Trophoblast cell (in vitro differentiated cells and primary cell): ENCODE measurements around the gene SMYD3.

Experiments used
- DNase-seq, 2 donors: peaks; one replicate each; pipeline ENCODE4 v3.0.0-alpha.2; 2016
- H2AFZ ChIP-seq: 2 replicates; pipeline ENCODE4 v1.6.1; 2013; ENCODE audit warnings: low read length, moderate library complexity, mild to moderate bottlenecking; ENCODE audit not compliant: insufficient read depth, poor library complexity
- H2AK5ac ChIP-seq: 2 replicates; pipeline ENCODE4 v1.6.1; 2013; ENCODE audit warnings: mild to moderate bottlenecking, low read length
- H2BK120ac ChIP-seq: 2 replicates; pipeline ENCODE4 v1.6.1; 2013; ENCODE audit warnings: low read length, mild to moderate bottlenecking, moderate library complexity; ENCODE audit not compliant: insufficient read depth, poor library complexity
- H2BK12ac ChIP-seq: 2 replicates; pipeline ENCODE4 v1.6.1; 2013; ENCODE audit warnings: mild to moderate bottlenecking, low read length, moderate library complexity
- H2BK5ac ChIP-seq: 2 replicates; pipeline ENCODE4 v1.6.1; 2013; ENCODE audit warnings: low read length, low read depth, moderate library complexity, mild to moderate bottlenecking; ENCODE audit not compliant: poor library complexity
- H3K14ac ChIP-seq: 2 replicates; pipeline ENCODE4 v1.6.1; 2013; ENCODE audit warnings: mild to moderate bottlenecking, low read length
- H3K18ac ChIP-seq: 2 replicates; pipeline ENCODE4 v1.6.1; 2013; ENCODE audit warnings: mild to moderate bottlenecking, low read length
- H3K23ac ChIP-seq: 2 replicates; pipeline ENCODE4 v1.6.1; 2013; ENCODE audit warnings: low read length
- H3K27ac ChIP-seq: 2 replicates; pipeline ENCODE4 v1.5.1; 2013; ENCODE audit warnings: low read depth, mild to moderate bottlenecking, inconsistent platforms, low read length, moderate library complexity
- H3K27me3 ChIP-seq: 2 replicates; pipeline ENCODE4 v1.6.1; 2013; ENCODE audit warnings: inconsistent platforms, mild to moderate bottlenecking, low read length, moderate library complexity; ENCODE audit not compliant: insufficient read depth
- H3K36me3 ChIP-seq, 2 experiments: 1 replicate in 1 of 2; 2 replicates in 1 of 2; pipeline ENCODE4 v1.6.1; 2013; ENCODE audit warnings: low read length in 2 of 2, mild to moderate bottlenecking in 2 of 2, moderate library complexity in 1 of 2; ENCODE audit not compliant: insufficient read depth in 2 of 2, control insufficient read depth in 1 of 2
- H3K4ac ChIP-seq: 2 replicates; pipeline ENCODE4 v1.6.1; 2013; ENCODE audit warnings: low read depth, mild to moderate bottlenecking, low read length, moderate library complexity
- H3K4me1 ChIP-seq, 2 experiments: 1 replicate in 1 of 2; 2 replicates in 1 of 2; pipeline ENCODE4 v1.6.1; 2013; ENCODE audit warnings: low read length in 2 of 2, mild to moderate bottlenecking in 2 of 2, moderate library complexity in 1 of 2; ENCODE audit not compliant: insufficient read depth in 2 of 2, control insufficient read depth in 1 of 2
- H3K4me2 ChIP-seq: 2 replicates; pipeline ENCODE4 v1.6.1; 2013; ENCODE audit warnings: inconsistent platforms, mild to moderate bottlenecking, low read length, moderate library complexity
- H3K4me3 ChIP-seq: 2 replicates; pipeline ENCODE4 v1.5.1; 2013; ENCODE audit warnings: mild to moderate bottlenecking, low read depth, low read length, inconsistent platforms
- H3K79me1 ChIP-seq: one replicate; pipeline ENCODE4 v1.6.1; 2013; ENCODE audit warnings: low read length
- H3K79me2 ChIP-seq: 2 replicates; pipeline ENCODE4 v1.6.1; 2013; ENCODE audit warnings: low read length, mild to moderate bottlenecking; ENCODE audit not compliant: control insufficient read depth, insufficient read depth, poor library complexity
- H3K9ac ChIP-seq: 2 replicates; pipeline ENCODE4 v1.6.1; 2013; ENCODE audit warnings: mild to moderate bottlenecking, low read length
- H3K9me3 ChIP-seq: 2 replicates; pipeline ENCODE4 v1.6.1; 2013; ENCODE audit warnings: low read depth, mild to moderate bottlenecking, control low read depth, inconsistent platforms, low read length; ENCODE audit not compliant: insufficient read depth
- H4K12ac ChIP-seq: 2 replicates; pipeline ENCODE4 v1.6.1; 2013; ENCODE audit warnings: low read depth, mild to moderate bottlenecking, low read length, moderate library complexity
- H4K8ac ChIP-seq: 2 replicates; pipeline ENCODE4 v1.6.1; 2013; ENCODE audit warnings: low read depth, mild to moderate bottlenecking, low read length, moderate library complexity
- H4K91ac ChIP-seq: one replicate; pipeline ENCODE4 v1.6.1; 2013; ENCODE audit warnings: low read depth, mild to moderate bottlenecking, low read length, moderate library complexity
- WGBS: extraction: QIAGEN DNeasy Blood & Tissue Kit; methylation state at CpG from one replicate; pipeline ENCODE4 v1.1.7; 2013; ENCODE audit warnings: missing lambda C conversion rate; ENCODE audit not compliant: insufficient read length, insufficient coverage; ENCODE audit errors: extremely low coverage; 5-methylcytosine and 5-hydroxymethylcytosine counted together

Gene SMYD3

GRCh38 chr1:246255773-246256172, 251.3 kb downstream of the SMYD3 start:
- H3K4me2 ChIP-seq: no peak overlapping the region
- no peak overlapping the region for H4K91ac ChIP-seq
- H3K23ac ChIP-seq: no peak overlapping the region
- WGBS: no CpG with 5 or more reads among the region's 2 CpGs
- H3K79me1 ChIP-seq: peaks cover 7% of the 10 kb centered on the region
- H3K27ac ChIP-seq: no peak overlapping the region
- H2AK5ac ChIP-seq: no peak overlapping the region
- H3K4ac ChIP-seq: no peak overlapping the region
- H3K9me3 ChIP-seq: no peaks in the 10 kb centered on the region
- H3K18ac ChIP-seq: no peak overlapping the region
- no peak overlapping the region for H2BK120ac ChIP-seq
- H3K4me1 ChIP-seq: peaks cover 0 to 8% of the 10 kb centered on the region in 2 experiments
- no peak overlapping the region for H2BK5ac ChIP-seq
- no peak overlapping the region for H4K12ac ChIP-seq
- no peak overlapping the region for H3K9ac ChIP-seq
- no peak for DNase-seq
- H3K27me3 ChIP-seq: no peaks in the 10 kb centered on the region
- no peaks in the 10 kb centered on the region for H3K79me2 ChIP-seq
- H4K8ac ChIP-seq: no peak overlapping the region
- peaks cover 3 to 6% of the 10 kb centered on the region in 2 experiments for H3K36me3 ChIP-seq
- H2AFZ ChIP-seq: no peak overlapping the region
- no peak overlapping the region for H2BK12ac ChIP-seq
- no peak overlapping the region for H3K4me3 ChIP-seq
- no peak overlapping the region for H3K14ac ChIP-seq

- no peak overlapping the region for H2BK5ac ChIP-seq
- H3K4me3 ChIP-seq: no peak overlapping the region
- no peak overlapping the region for H3K9ac ChIP-seq
- H3K27me3 ChIP-seq: no peaks in the 10 kb centered on the region
- no peaks in the 10 kb centered on the region for H3K9me3 ChIP-seq
- no peak overlapping the region for H2AK5ac ChIP-seq
- DNase-seq: no peak
- peaks cover 0 to 4% of the 10 kb centered on the region in 2 experiments for H3K4me1 ChIP-seq
- no peak overlapping the region for H3K4ac ChIP-seq
- no peak overlapping the region for H4K91ac ChIP-seq
- peaks cover 3% of the 10 kb centered on the region for H3K79me1 ChIP-seq
- no peak overlapping the region for H3K4me2 ChIP-seq
- no peak overlapping the region for H2AFZ ChIP-seq
- peaks cover 0 to 2% of the 10 kb centered on the region in 2 experiments for H3K36me3 ChIP-seq
- no peak overlapping the region for H2BK120ac ChIP-seq
- no CpG with 5 or more reads among the region's 2 CpGs for whole genome bisulfite sequencing
- H4K8ac ChIP-seq: no peak overlapping the region
- no peak overlapping the region for H3K18ac ChIP-seq
- no peak overlapping the region for H3K14ac ChIP-seq
- H2BK12ac ChIP-seq: no peak overlapping the region
- H3K27ac ChIP-seq: no peak overlapping the region
- H4K12ac ChIP-seq: no peak overlapping the region
- no peak overlapping the region for H3K23ac ChIP-seq
- H3K79me2 ChIP-seq: no peaks in the 10 kb centered on the region
Measured at GRCh38 chr1:246254854-246255253, 252.2 kb downstream of the SMYD3 start.

GRCh38 chr1:246246430-246246829, 260.6 kb downstream of the SMYD3 start:
- Histone ChIP-seq H3K79me2 (no peaks in the 10 kb centered on the region), H3K27ac (no peak overlapping the region), H3K4me1 (no peaks in the 10 kb centered on the region), H4K91ac (no peak overlapping the region), H3K9me3 (no peaks in the 10 kb centered on the region), H3K27me3 (no peaks in the 10 kb centered on the region), H2BK5ac (no peak overlapping the region), H2BK12ac (no peak overlapping the region), H3K79me1 (no peaks in the 10 kb centered on the region), H3K4me2 (no peak overlapping the region), H2BK120ac (no peak overlapping the region), H3K23ac (no peak overlapping the region), H3K14ac (no peak overlapping the region), H4K12ac (no peak overlapping the region), H3K4ac (no peak overlapping the region), H3K18ac (no peak overlapping the region), H3K9ac (no peak overlapping the region), H2AFZ (no peak overlapping the region), H3K4me3 (no peak overlapping the region), H3K36me3 (no peaks in the 10 kb centered on the region), H2AK5ac (no peak overlapping the region), H4K8ac (no peak overlapping the region)
- WGBS: no CpG with 5 or more reads among the region's 1 CpG
- no peak for DNase-seq

- no CpG with 5 or more reads among the region's 1 CpG for WGBS
- H4K12ac ChIP-seq: no peak overlapping the region
- no peaks in the 10 kb centered on the region for H3K27me3 ChIP-seq
- no peak overlapping the region for H2BK5ac ChIP-seq
- H3K79me2 ChIP-seq: no peaks in the 10 kb centered on the region
- no peak overlapping the region for H2AFZ ChIP-seq
- no peak overlapping the region for H4K8ac ChIP-seq
- no peak overlapping the region for H4K91ac ChIP-seq
- no peak overlapping the region for H3K4ac ChIP-seq
- no peaks in the 10 kb centered on the region for H3K4me1 ChIP-seq
- H3K4me3 ChIP-seq: no peak overlapping the region
- H3K36me3 ChIP-seq: no peaks in the 10 kb centered on the region
- no peak overlapping the region for H3K9ac ChIP-seq
- H2AK5ac ChIP-seq: no peak overlapping the region
- no peak overlapping the region for H3K27ac ChIP-seq
- H3K79me1 ChIP-seq: no peaks in the 10 kb centered on the region
- H3K4me2 ChIP-seq: no peak overlapping the region
- no peak overlapping the region for H3K23ac ChIP-seq
- no peak overlapping the region for H3K14ac ChIP-seq
- no peak overlapping the region for H2BK12ac ChIP-seq
- no peak for DNase-seq
- no peaks in the 10 kb centered on the region for H3K9me3 ChIP-seq
- no peak overlapping the region for H3K18ac ChIP-seq
- no peak overlapping the region for H2BK120ac ChIP-seq
Measured at GRCh38 chr1:246245541-246245940, 261.5 kb downstream of the SMYD3 start.
